ENCODE measurements around the gene ST8SIA4. TPM values are rescaled to one million over a fixed set of nuclear protein-coding genes. Genes with fewer than 3 reads are reported as not detected.

The ST8SIA4 gene
- polyA plus RNA-seq (2012; ENCODE audit: missing spikeins): 21.1 TPM

- DNase-seq (ENCODE audit: insufficient read length) (peak; percentile 46), FAIRE-seq (peak; percentile 100)
- TF ChIP-seq POLR2AphosphoS5 (IDR thresholded peaks at IDR 0.05; ENCODE audit: low read depth, low read length) (peak; percentile 97), TAF1 (IDR thresholded peaks at IDR 0.05; ENCODE audit: borderline replicate concordance, low read depth, low read length) (peak; percentile 92), POLR2A (IDR thresholded peaks at IDR 0.05; ENCODE audit: low read depth, low read length) (peak; percentile 92)
Measured at GRCh38 chr5:100903039-100903887, at the start of gene ST8SIA4. TSS of gene ST8SIA4 (minus strand) at chr5:100903282. CDS start at chr5:100902955, 327 bp downstream.

- FAIRE-seq (no peak), DNase-seq (ENCODE audit: insufficient read length) (no peak)
- no peak for TF ChIP-seq POLR2AphosphoS5 (IDR thresholded peaks at IDR 0.05; ENCODE audit: low read depth, low read length)
- TF ChIP-seq TAF1 (IDR thresholded peaks at IDR 0.05; ENCODE audit: borderline replicate concordance, low read depth, low read length): no peak
Measured at GRCh38 chr5:100950985-100951384, 47.9 kb upstream of the ST8SIA4 start.

- no peak for DNase-seq (ENCODE audit: insufficient read length)
- no peak for FAIRE-seq
- TF ChIP-seq POLR2A (IDR thresholded peaks at IDR 0.05; ENCODE audit: low read depth, low read length) (no peak), POLR2AphosphoS5 (IDR thresholded peaks at IDR 0.05; ENCODE audit: low read depth, low read length) (no peak), TAF1 (IDR thresholded peaks at IDR 0.05; ENCODE audit: borderline replicate concordance, low read depth, low read length) (no peak)
Measured at GRCh38 chr5:100913298-100913697, 10.2 kb upstream of the ST8SIA4 start.

- no peak for FAIRE-seq
- TF ChIP-seq POLR2A (IDR thresholded peaks at IDR 0.05; ENCODE audit: low read depth, low read length) (no peak), TAF1 (IDR thresholded peaks at IDR 0.05; ENCODE audit: borderline replicate concordance, low read depth, low read length) (no peak), POLR2AphosphoS5 (IDR thresholded peaks at IDR 0.05; ENCODE audit: low read depth, low read length) (no peak)
Measured at GRCh38 chr5:100909034-100909433, 6.0 kb upstream of the ST8SIA4 start.

GRCh38 chr5:100905259-100905914 is 2.3 kb upstream of the ST8SIA4 start:
- DNase-seq (ENCODE audit: insufficient read length): no peak
- TF ChIP-seq POLR2AphosphoS5 (IDR thresholded peaks at IDR 0.05; ENCODE audit: low read depth, low read length) (no peak), POLR2A (IDR thresholded peaks at IDR 0.05; ENCODE audit: low read depth, low read length) (no peak), TAF1 (IDR thresholded peaks at IDR 0.05; ENCODE audit: borderline replicate concordance, low read depth, low read length) (no peak)
- peak; percentile 69 for FAIRE-seq

More at GRCh38 chr5:100909034-100909433, 6.0 kb upstream of the ST8SIA4 start:
- no peak for DNase-seq (ENCODE audit: insufficient read length)

GRCh38 chr5:100904259-100904861 is 1.3 kb upstream of the ST8SIA4 start:
- DNase-seq (ENCODE audit: insufficient read length) (no peak), FAIRE-seq (peak; percentile 93)
- TF ChIP-seq TAF1 (IDR thresholded peaks at IDR 0.05; ENCODE audit: borderline replicate concordance, low read depth, low read length) (no peak), POLR2AphosphoS5 (IDR thresholded peaks at IDR 0.05; ENCODE audit: low read depth, low read length) (peak; percentile 47; the same call in 1 of the 2 replicates), POLR2A (IDR thresholded peaks at IDR 0.05; ENCODE audit: low read depth, low read length) (peak; percentile 56; the same call in 1 of the 2 replicates)

GRCh38 chr5:100902440-100903038 is 543 bp downstream of the ST8SIA4 start:
- FAIRE-seq: no peak
- TF ChIP-seq POLR2AphosphoS5 (IDR thresholded peaks at IDR 0.05; ENCODE audit: low read depth, low read length) (no peak), POLR2A (IDR thresholded peaks at IDR 0.05; ENCODE audit: low read depth, low read length) (no peak), TAF1 (IDR thresholded peaks at IDR 0.05; ENCODE audit: borderline replicate concordance, low read depth, low read length) (no peak)
- no peak for DNase-seq (ENCODE audit: insufficient read length)

GRCh38 chr5:100901821-100902341 is 1.2 kb downstream of the ST8SIA4 start:
- no peak for FAIRE-seq
- DNase-seq (ENCODE audit: insufficient read length): no peak
- TF ChIP-seq TAF1 (IDR thresholded peaks at IDR 0.05; ENCODE audit: borderline replicate concordance, low read depth, low read length): no peak
- peak; percentile 10; the same call in 1 of the 2 replicates for TF ChIP-seq POLR2AphosphoS5 (IDR thresholded peaks at IDR 0.05; ENCODE audit: low read depth, low read length)

- FAIRE-seq (peak; percentile 98), DNase-seq (ENCODE audit: insufficient read length) (peak; percentile 40)
- peak; percentile 77 for TF ChIP-seq POLR2AphosphoS5 (IDR thresholded peaks at IDR 0.05; ENCODE audit: low read depth, low read length)
- no peak for TF ChIP-seq TAF1 (IDR thresholded peaks at IDR 0.05; ENCODE audit: borderline replicate concordance, low read depth, low read length)
- TF ChIP-seq POLR2A (IDR thresholded peaks at IDR 0.05; ENCODE audit: low read depth, low read length): peak; percentile 83
Measured at GRCh38 chr5:100900796-100901781, 2.0 kb downstream of the ST8SIA4 start.
